Measurements from ENCODE around the gene REL.

- TF ChIP-seq CTCF (IDR thresholded peaks at IDR 0.05) (no peak), POLR2A (IDR thresholded peaks at IDR 0.05) (no peak), POLR2AphosphoS5 (IDR thresholded peaks at IDR 0.05) (no peak), EP300 (IDR thresholded peaks at IDR 0.05) (no peak)
Measured at GRCh38 chr2:60844105-60844504, 37.3 kb upstream of the REL start.

All from sigmoid colon (tissue), 4 donors.